Transverse colon (tissue), 4 donors: ENCODE measurements around the gene C9orf50. TPM values are rescaled to one million over a fixed set of nuclear protein-coding genes. Genes with fewer than 3 reads are reported as not detected.

ENCODE experiments used
- DNase-seq: peaks from one replicate; pipeline ENCODE4 v3.0.0-alpha.2; 2019
- H3K27ac ChIP-seq, 4 donors: fragments of 200-600 bp; sonication (generic); 2 replicates each; pipeline ENCODE4 v1.5.1; 2016 to 2018; ENCODE audit warnings: inconsistent platforms in 4 of 4
- H3K27me3 ChIP-seq: fragments of 200-600 bp; sonication (generic); 2 replicates; pipeline ENCODE4 v1.5.1; 2017; ENCODE audit warnings: inconsistent platforms
- H3K36me3 ChIP-seq, 4 donors: fragments of 200-600 bp; sonication (generic); 2 replicates each; pipeline ENCODE4 v1.5.1; 2017 to 2019; ENCODE audit warnings: inconsistent platforms in 4 of 4
- H3K4me1 ChIP-seq, 4 donors: fragments of 200-600 bp; sonication (generic); 2 replicates each; pipeline ENCODE4 v1.5.1; 2017 to 2020; ENCODE audit warnings: inconsistent platforms in 4 of 4
- H3K4me3 ChIP-seq, 4 donors: fragments of 200-600 bp; sonication (generic); 1 replicate in 1 of 4; 2 replicates in 3 of 4; pipeline versions ENCODE4 v1.5.1 to v1.6.1; 2017 to 2019; ENCODE audit warnings: inconsistent platforms in 4 of 4
- H3K9me3 ChIP-seq, 2 donors: fragments of 200-600 bp; sonication (generic); 2 replicates each; pipeline ENCODE4 v1.5.1; 2017 to 2019; ENCODE audit warnings: inconsistent platforms in 2 of 2
- CTCF ChIP-seq, 5 experiments: fragments of 200-600 bp in 3 of 5; fragments of 450-650 bp in 2 of 5; sonication (generic) in 3 of 5; IDR thresholded peaks; 1 replicate in 2 of 5; 2 replicates in 3 of 5; pipeline ENCODE4 v1.5.1; 2016 to 2017; ENCODE audit warnings: antibody characterized with exemption in 5 of 5, inconsistent platforms in 3 of 5, mild to moderate bottlenecking in 2 of 5, moderate library complexity in 1 of 5
- EP300 ChIP-seq: sonication (generic); formaldehyde crosslinking; IDR thresholded peaks from one replicate; pipeline ENCODE4 v1.6.1; 2017; ENCODE audit warnings: antibody characterized with exemption, low read depth
- POLR2A ChIP-seq: fragments of 450-650 bp; IDR thresholded peaks from one replicate; pipeline ENCODE4 v1.6.1; 2016; ENCODE audit warnings: antibody characterized with exemption, mild to moderate bottlenecking, moderate library complexity
- POLR2AphosphoS5 ChIP-seq, 3 donors: sonication (generic); formaldehyde crosslinking; IDR thresholded peaks; one replicate each; pipeline ENCODE4 v1.6.1; 2016; ENCODE audit warnings: antibody characterized with exemption in 3 of 3
- WGBS, 2 donors: methylation state at CpG; one replicate each; pipeline ENCODE4 v1.1.5; 2018; ENCODE audit warnings: low coverage in 1 of 2; 5-methylcytosine and 5-hydroxymethylcytosine counted together
- in situ Hi-C, 4 donors: fragments of 200-750 bp; cut with MboI; loops; one replicate each; pipeline versions ENCODE4 v1.15.0 to v1.15.1; 2017; ENCODE audit warnings: low sequenced_read_pairs in 3 of 4, low pct_ligation_motif_present in 1 of 4, low pct_unique_long_range_greater_than_20kb in 1 of 4
- intact Hi-C: fragments of 100-400 bp; cut with DNase I; formaldehyde crosslinking; loops from one replicate; pipeline ENCODE4 v1.15.1; 2023; ENCODE audit warnings: low total_unique reads
- total RNA-seq, 4 donors: library from RNA; depleted of rRNA; stranded (reverse); fragments of >200 nt; gene quantifications; one replicate each; pipeline ENCODE4 v1.1.0, GENCODE V29; 2016

The C9orf50 gene
- total RNA-seq, 4 donors from 2014 or later, result not detected

- in situ Hi-C loops (no loop called here), intact Hi-C loops (no loop called here)
- Histone ChIP-seq H3K4me3 (no peak overlapping the region), H3K27ac (no peak overlapping the region), H3K9me3 (no peaks in the 10 kb centered on the region), H3K36me3 (no peaks in the 10 kb centered on the region), H3K27me3 (peaks cover 15% of the 10 kb centered on the region), H3K4me1 (peaks cover 14 to 41% (median 31%) of the 10 kb centered on the region in 4 donors)
- DNase-seq, result no peak
- TF ChIP-seq POLR2A, result no peak
- no peak for TF ChIP-seq EP300
- TF ChIP-seq CTCF (IDR thresholded peaks at IDR 0.05), result no peak
- no peak for TF ChIP-seq POLR2AphosphoS5 (IDR thresholded peaks at IDR 0.05)
- WGBS, 2 donors, result 62 to 73% methylated on average over 3 to 6 of the region's 6 CpGs
Measured at GRCh38 chr9:129623331-129623730, 2.4 kb upstream of the C9orf50 start.

DNA sequence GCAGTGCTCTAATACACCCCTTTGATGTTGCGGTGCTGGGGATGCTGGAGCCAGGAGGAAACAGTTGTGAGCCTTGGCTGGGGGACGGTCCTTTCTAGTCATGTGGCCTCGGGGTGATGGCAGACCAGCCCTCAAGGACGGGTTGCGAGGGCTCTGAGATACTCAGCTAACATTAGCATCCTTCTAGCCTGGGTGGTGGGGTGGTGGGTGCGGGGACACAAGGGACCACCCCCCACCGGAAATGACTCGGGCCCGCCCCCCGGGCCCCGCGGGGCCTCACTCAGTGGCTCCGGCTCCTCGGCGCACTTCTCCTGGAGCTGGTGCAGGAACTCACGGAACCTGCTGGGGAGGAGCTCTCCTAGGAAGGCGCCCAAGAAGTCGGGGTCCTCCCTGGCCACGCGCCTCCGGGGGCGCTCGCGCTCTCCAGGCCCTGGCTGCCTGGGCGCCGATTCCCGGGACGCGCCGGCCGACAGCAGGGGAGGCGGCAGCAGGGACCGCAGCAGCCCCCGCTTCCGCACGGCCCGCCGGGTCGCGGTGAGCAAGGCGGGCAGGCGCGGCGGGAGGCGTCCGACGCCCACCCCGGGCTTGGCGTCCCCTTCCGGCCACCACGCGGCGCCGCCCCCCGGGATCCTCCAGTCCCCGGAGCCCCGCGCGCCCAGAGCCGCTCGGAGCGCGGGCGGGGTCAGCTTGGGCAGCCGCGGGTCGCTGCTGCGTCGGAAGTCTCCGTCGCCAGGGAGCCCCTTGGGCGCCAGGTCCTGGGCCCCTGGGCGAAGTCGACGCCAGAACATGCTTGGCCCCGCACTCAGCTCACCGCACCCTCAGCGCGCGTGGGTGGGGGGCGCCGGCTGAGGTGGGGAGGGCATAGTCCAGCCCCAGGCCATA, 873 bp downstream of the C9orf50 start:
- WGBS, 2 donors, result 6% methylated on average over 54 of the region's 82 CpGs; no CpG with 5 or more reads in 1 of the 2 donors
- H3K9me3 ChIP-seq, result no peaks in the 10 kb centered on the region
- H3K4me3 ChIP-seq, result peak overlapping the region; percentile 10 to 64 (median 48)
- peaks cover 0 to 16% (median 10%) of the 10 kb centered on the region in 4 donors for H3K4me1 ChIP-seq
- in situ Hi-C loops, result loop anchor here in 3 of 4 donors (5.0 to 10.0 kb wide), 3 partner anchors 455 to 485 kb away; no protein-coding TSS in a partner anchor
- DNase-seq, result no peak
- TF ChIP-seq CTCF (IDR thresholded peaks at IDR 0.05), result no peak
- TF ChIP-seq POLR2A, result no peak
- no peak for TF ChIP-seq EP300
- TF ChIP-seq POLR2AphosphoS5 (IDR thresholded peaks at IDR 0.05), result no peak
- intact Hi-C loops, result no loop called here
- no peaks in the 10 kb centered on the region for H3K36me3 ChIP-seq
- H3K27ac ChIP-seq, result peak overlapping the region in 3 of 4 donors; percentile 18 to 42 (median 34)
- H3K27me3 ChIP-seq, result peaks cover 15% of the 10 kb centered on the region

- 10% methylated on average over 1 of the region's 1 CpG; no CpG with 5 or more reads in 1 of the 2 donors for WGBS, 2 donors
- no peaks in the 10 kb centered on the region for H3K36me3 ChIP-seq
- intact Hi-C loops (no loop called here), in situ Hi-C loops (loop anchor here in 3 of 4 donors (5.0 to 10.0 kb wide), 3 partner anchors 452 to 482 kb away; no protein-coding TSS in a partner anchor)
- DNase-seq, result no peak
- no peaks in the 10 kb centered on the region for H3K9me3 ChIP-seq
- peak in 2 of 5 experiments; percentile 9 to 21 for TF ChIP-seq CTCF (IDR thresholded peaks at IDR 0.05)
- TF ChIP-seq EP300, result no peak
- H3K4me3 ChIP-seq, result no peak overlapping the region
- no peak overlapping the region for H3K27ac ChIP-seq
- H3K4me1 ChIP-seq, result peaks cover 0 to 16% (median 9%) of the 10 kb centered on the region in 4 donors
- H3K27me3 ChIP-seq, result peaks cover 15% of the 10 kb centered on the region
Measured at GRCh38 chr9:129617167-129617566, 3.7 kb downstream of the C9orf50 start.

DNA sequence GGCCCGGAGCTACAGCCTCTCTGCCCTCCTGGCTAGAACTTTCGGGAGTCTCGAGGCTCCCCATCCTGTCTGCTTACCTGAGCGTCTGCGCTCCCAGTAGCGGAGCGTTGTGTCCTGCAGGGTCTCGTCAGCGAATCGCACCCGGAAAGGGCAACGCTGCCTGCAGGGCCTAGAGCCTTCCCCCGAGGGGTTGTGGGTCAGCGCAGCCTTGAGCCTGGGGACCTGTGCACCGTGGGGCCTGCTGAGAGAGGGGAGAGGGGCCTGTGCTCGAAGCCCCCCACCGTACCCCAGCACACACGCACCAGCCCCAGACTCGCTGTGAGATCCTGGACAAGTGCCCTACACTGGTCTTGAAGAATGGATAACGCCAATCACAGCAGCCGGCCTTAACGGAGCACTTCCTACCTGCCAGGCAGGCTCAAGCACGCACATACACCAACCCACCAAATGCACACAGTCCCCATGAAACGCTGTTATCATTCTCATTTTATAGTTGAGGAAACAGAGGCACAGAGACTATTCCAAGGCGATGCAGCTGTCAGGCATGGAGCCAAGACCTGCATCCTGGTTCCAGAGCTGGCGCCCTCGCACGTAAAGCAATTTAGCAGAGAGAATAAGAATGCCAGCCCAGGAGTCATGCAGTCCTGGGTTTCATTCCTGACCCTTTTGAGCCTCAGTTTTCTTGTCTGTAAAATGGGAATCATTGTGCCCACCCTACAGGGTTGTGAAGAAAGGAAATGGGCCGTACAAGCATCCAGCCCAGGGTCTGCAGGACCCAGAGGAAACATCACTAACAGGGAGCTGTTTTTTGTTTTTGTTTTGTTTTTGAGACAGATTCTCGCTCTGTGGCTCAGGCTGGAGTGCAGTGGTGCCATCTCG, 5.3 kb downstream of the C9orf50 start:
- in situ Hi-C loops (loop anchor here in 3 of 4 donors (5.0 to 10.0 kb wide), 3 partner anchors 451 to 481 kb away; no protein-coding TSS in a partner anchor), intact Hi-C loops (no loop called here)
- Histone ChIP-seq H3K4me1 (peaks cover 5 to 21% (median 15%) of the 10 kb centered on the region in 4 donors), H3K27ac (no peak overlapping the region), H3K36me3 (no peaks in the 10 kb centered on the region), H3K9me3 (no peaks in the 10 kb centered on the region), H3K27me3 (peaks cover 15% of the 10 kb centered on the region), H3K4me3 (no peak overlapping the region)
- TF ChIP-seq CTCF (IDR thresholded peaks at IDR 0.05) (no peak), POLR2A (no peak), POLR2AphosphoS5 (IDR thresholded peaks at IDR 0.05) (no peak), EP300 (no peak)
- no peak for DNase-seq
- 73 to 82% methylated on average over 7 to 29 of the region's 31 CpGs for WGBS, 2 donors
